HepG2 (cell line): Measurements from ENCODE around the gene TMEM117. TPM values are rescaled to one million over a fixed set of nuclear protein-coding genes. Genes with fewer than 3 reads are reported as not detected.

Experiments used
- AKAP8 ChIP-seq: sonication (generic); formaldehyde crosslinking; IDR thresholded peaks from 2 replicates; pipeline ENCODE4 v1.5.1; 2020; ENCODE audit warnings: mild to moderate bottlenecking, missing genetic modification reagents
- BATF2 ChIP-seq: sonication (generic); formaldehyde crosslinking; IDR thresholded peaks from 2 replicates; pipeline ENCODE4 v1.8.0; 2022; ENCODE audit warnings: mild to moderate bottlenecking, missing genetic modification reagents, moderate library complexity
- BRCA1 ChIP-seq: sonication (generic); formaldehyde crosslinking; IDR thresholded peaks from 2 replicates; pipeline ENCODE4 v1.4.0; 2020; ENCODE audit warnings: missing genetic modification reagents
- CBFB ChIP-seq: sonication (generic); formaldehyde crosslinking; IDR thresholded peaks from 2 replicates; pipeline ENCODE4 v1.4.0; 2020; ENCODE audit warnings: missing genetic modification reagents
- CHD2 ChIP-seq: IDR thresholded peaks from 2 replicates; pipeline ENCODE4 v1.6.1; 2011; ENCODE audit warnings: low read depth, low read length, improper control_type of control experiment
- CREB3 ChIP-seq: sonication (generic); formaldehyde crosslinking; IDR thresholded peaks from 2 replicates; pipeline ENCODE4 v1.5.0; 2020; ENCODE audit warnings: missing genetic modification reagents
- FOSL1 ChIP-seq: sonication (generic); formaldehyde crosslinking; IDR thresholded peaks from 2 replicates; pipeline ENCODE4 v1.9.0; 2021; ENCODE audit warnings: missing genetic modification reagents, borderline replicate concordance
- HNF4A ChIP-seq: sonication (generic); formaldehyde crosslinking; IDR thresholded peaks from 2 replicates; pipeline ENCODE4 v1.4.0; 2020; ENCODE audit warnings: missing genetic modification reagents
- KLF9 ChIP-seq: IDR thresholded peaks from 2 replicates; pipeline ENCODE4 v1.6.1; 2016; ENCODE audit warnings: low read depth
- NCOA1 ChIP-seq: sonication (generic); formaldehyde crosslinking; IDR thresholded peaks from 2 replicates; pipeline ENCODE4 v1.9.0; 2021; ENCODE audit warnings: missing genetic modification reagents
- NCOA5 ChIP-seq: sonication (generic); formaldehyde crosslinking; IDR thresholded peaks from 2 replicates; pipeline ENCODE4 v1.4.0; 2020; ENCODE audit warnings: missing genetic modification reagents
- NR1H2 ChIP-seq: sonication (generic); formaldehyde crosslinking; IDR thresholded peaks from 2 replicates; pipeline ENCODE4 v1.8.1; 2022; ENCODE audit warnings: low read depth, missing genetic modification reagents, borderline replicate concordance
- RAD21 ChIP-seq: fragments of 450-650 bp; formaldehyde crosslinking; IDR thresholded peaks from 2 replicates; pipeline ENCODE4 v1.5.0; 2020; ENCODE audit warnings: mild to moderate bottlenecking
- RFX5 ChIP-seq: IDR thresholded peaks from 2 replicates; pipeline ENCODE4 v1.6.1; 2011; ENCODE audit warnings: low read depth, low read length, improper control_type of control experiment
- RXRB ChIP-seq: IDR thresholded peaks from 2 replicates; pipeline ENCODE4 v1.6.1; 2016; ENCODE audit warnings: borderline replicate concordance, missing genetic modification reagents, missing compliant biosample characterization
- SMARCC2 ChIP-seq: fragments of 450-650 bp; IDR thresholded peaks from 2 replicates; pipeline ENCODE4 v1.6.1; 2017; ENCODE audit warnings: antibody characterized with exemption, mild to moderate bottlenecking
- SMYD3 ChIP-seq: sonication (generic); formaldehyde crosslinking; IDR thresholded peaks from 2 replicates; pipeline ENCODE4 v1.8.1; 2023; ENCODE audit warnings: mild to moderate bottlenecking, missing genetic modification reagents
- SOX5 ChIP-seq: IDR thresholded peaks from 2 replicates; pipeline ENCODE4 v1.6.1; 2016; ENCODE audit warnings: borderline replicate concordance
- SRF ChIP-seq: IDR thresholded peaks from 2 replicates; pipeline ENCODE4 v1.6.1; 2011; ENCODE audit warnings: mild to moderate bottlenecking, low read depth, low read length, moderate library complexity
- XRCC5 ChIP-seq: fragments of 200-400 bp; formaldehyde crosslinking; optimal IDR thresholded peaks from 2 replicates; pipeline ENCODE3; 2017; ENCODE audit warnings: mild to moderate bottlenecking, low read length
- ZBTB20 ChIP-seq: sonication (generic); formaldehyde crosslinking; IDR thresholded peaks from 2 replicates; pipeline ENCODE4 v1.8.1; 2023; ENCODE audit warnings: missing genetic modification reagents, low read depth, mild to moderate bottlenecking, borderline replicate concordance
- ZFP62 ChIP-seq: sonication (generic); formaldehyde crosslinking; IDR thresholded peaks from 2 replicates; pipeline ENCODE4 v1.4.0; 2020; ENCODE audit warnings: missing genetic modification reagents
- ZNF138 ChIP-seq: sonication (generic); formaldehyde crosslinking; IDR thresholded peaks from 2 replicates; pipeline ENCODE4 v1.5.0; 2020; ENCODE audit warnings: mild to moderate bottlenecking, low read depth, missing genetic modification reagents
- ZNF451 ChIP-seq: sonication (generic); formaldehyde crosslinking; IDR thresholded peaks from 2 replicates; pipeline ENCODE4 v1.5.0; 2020; ENCODE audit warnings: mild to moderate bottlenecking, missing genetic modification reagents
- ZNF615 ChIP-seq: sonication (generic); formaldehyde crosslinking; IDR thresholded peaks from 2 replicates; pipeline ENCODE4 v1.5.0; 2020; ENCODE audit warnings: mild to moderate bottlenecking, missing genetic modification reagents, borderline replicate concordance
- ZNF644 ChIP-seq: IDR thresholded peaks from 2 replicates; pipeline ENCODE4 v1.6.1; 2016; ENCODE audit warnings: low read depth
- ZNF788 ChIP-seq: sonication (generic); formaldehyde crosslinking; IDR thresholded peaks from 2 replicates; pipeline ENCODE4 v1.5.0; 2020; ENCODE audit warnings: mild to moderate bottlenecking, missing genetic modification reagents, borderline replicate concordance
- ZSCAN22 ChIP-seq: sonication (generic); formaldehyde crosslinking; IDR thresholded peaks from 2 replicates; pipeline ENCODE4 v1.4.0; 2020; ENCODE audit warnings: mild to moderate bottlenecking, missing genetic modification reagents
- polyA plus RNA-seq, 8 experiments: library from polyadenylated mRNA; depleted of rRNA in 3 of 8; stranded (reverse) in 7 of 8; unstranded in 1 of 8; fragments of >200 nt; fragmentation: Illumina TruSeq in 4 of 8; extraction: Trizol in 4 of 8; gene quantifications; 2 replicates each; pipeline versions ENCODE4 v1.2.1 to v1.2.3, GENCODE V29; 2011 to 2016; ENCODE audit warnings: low read depth in 4 of 8, missing spikeins in 1 of 8, mixed read lengths in 1 of 8; ENCODE audit not compliant: insufficient read depth in 1 of 8
- total RNA-seq, 5 experiments: library from RNA; depleted of rRNA; stranded (reverse); fragments of >200 nt; fragmentation: Illumina TruSeq; extraction: Trizol; gene quantifications; 2 replicates each; pipeline ENCODE4 v1.2.3, GENCODE V29; 2016; ENCODE audit warnings: low read depth in 1 of 5
- TF ChIP-seq, protein P1 (sequence below): sonication (generic); formaldehyde crosslinking; IDR thresholded peaks from 2 replicates; pipeline ENCODE4 v1.8.1; 2023; ENCODE audit warnings: mild to moderate bottlenecking, missing genetic modification reagents, borderline replicate concordance
- TF ChIP-seq, protein P2 (sequence below): sonication (generic); formaldehyde crosslinking; IDR thresholded peaks from 2 replicates; pipeline ENCODE4 v1.8.0; 2022; ENCODE audit warnings: missing genetic modification reagents, mild to moderate bottlenecking, inconsistent platforms, borderline replicate concordance
- TF ChIP-seq, protein P3 (sequence below): sonication (generic); formaldehyde crosslinking; IDR thresholded peaks from 2 replicates; pipeline ENCODE4 v1.4.0; 2020; ENCODE audit warnings: missing genetic modification reagents

TMEM117 gene
- total and polyA plus RNA-seq, 2 of the 13 experiments (the other 11 are each of a cell fraction or from before 2014, with no cell fraction given): 2.8 to 8.5 TPM

GRCh38 chr12:44159216-44159615 lies 323.3 kb downstream of the TMEM117 start (continued):
- TF ChIP-seq NCOA1 (no peak), HNF4A (CRISPR knock-in tag) (0 out of 2 replicates have a peak, but pooled peaks have one; percentile 17), ZNF644 (no peak), ZNF788 (CRISPR knock-in tag) (no peak), RXRB (CRISPR knock-in tag) (no peak), XRCC5 (no peak), NCOA5 (no peak), SOX5 (peak; percentile 48; the same call in 1 of the 2 replicates), BRCA1 (no peak), CREB3 (no peak), CBFB (CRISPR knock-in tag) (no peak), CHD2 (no peak), NR1H2 (CRISPR knock-in tag) (no peak), AKAP8 (CRISPR knock-in tag) (no peak), RAD21 (CRISPR knock-in tag) (no peak), RFX5 (no peak), ZNF615 (CRISPR knock-in tag) (no peak), KLF9 (no peak), ZFP62 (CRISPR knock-in tag) (no peak), ZNF138 (no peak), FOSL1 (CRISPR knock-in tag) (no peak), BATF2 (CRISPR knock-in tag) (no peak), ZBTB20 (no peak), SMYD3 (no peak), SMARCC2 (no peak), ZNF451 (no peak), SRF (no peak), ZSCAN22 (CRISPR knock-in tag) (no peak)
- TF ChIP-seq, protein P1, sequence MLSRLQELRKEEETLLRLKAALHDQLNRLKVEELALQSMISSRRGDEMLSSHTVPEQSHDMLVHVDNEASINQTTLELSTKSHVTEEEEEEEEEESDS (CRISPR knock-in tag): no peak
- TF ChIP-seq, protein P2, sequence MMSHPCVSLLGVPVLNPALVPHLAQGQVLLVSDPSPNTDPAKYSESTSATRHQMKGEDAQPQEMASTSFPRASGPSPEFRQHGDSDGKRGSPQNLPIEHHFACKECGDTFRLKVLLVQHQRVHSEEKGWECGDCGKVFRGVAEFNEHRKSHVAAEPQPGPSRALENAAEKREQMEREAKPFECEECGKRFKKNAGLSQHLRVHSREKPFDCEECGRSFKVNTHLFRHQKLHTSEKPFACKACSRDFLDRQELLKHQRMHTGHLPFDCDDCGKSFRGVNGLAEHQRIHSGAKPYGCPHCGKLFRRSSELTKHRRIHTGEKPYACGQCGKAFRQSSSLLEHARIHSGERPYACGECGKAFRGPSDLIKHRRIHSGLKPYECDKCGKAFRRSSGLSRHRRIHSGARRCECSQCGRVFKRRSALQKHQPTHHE (CRISPR knock-in tag): no peak
- TF ChIP-seq, protein P3, sequence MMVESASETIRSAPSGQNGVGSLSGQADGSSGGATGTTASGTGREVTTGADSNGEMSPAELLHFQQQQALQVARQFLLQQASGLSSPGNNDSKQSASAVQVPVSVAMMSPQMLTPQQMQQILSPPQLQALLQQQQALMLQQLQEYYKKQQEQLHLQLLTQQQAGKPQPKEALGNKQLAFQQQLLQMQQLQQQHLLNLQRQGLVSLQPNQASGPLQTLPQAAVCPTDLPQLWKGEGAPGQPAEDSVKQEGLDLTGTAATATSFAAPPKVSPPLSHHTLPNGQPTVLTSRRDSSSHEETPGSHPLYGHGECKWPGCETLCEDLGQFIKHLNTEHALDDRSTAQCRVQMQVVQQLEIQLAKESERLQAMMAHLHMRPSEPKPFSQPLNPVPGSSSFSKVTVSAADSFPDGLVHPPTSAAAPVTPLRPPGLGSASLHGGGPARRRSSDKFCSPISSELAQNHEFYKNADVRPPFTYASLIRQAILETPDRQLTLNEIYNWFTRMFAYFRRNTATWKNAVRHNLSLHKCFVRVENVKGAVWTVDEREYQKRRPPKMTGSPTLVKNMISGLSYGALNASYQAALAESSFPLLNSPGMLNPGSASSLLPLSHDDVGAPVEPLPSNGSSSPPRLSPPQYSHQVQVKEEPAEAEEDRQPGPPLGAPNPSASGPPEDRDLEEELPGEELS: peak; percentile 76; the same call in 1 of the 2 replicates
